Neural progenitor cell (in vitro differentiated cells): ENCODE results near the gene RUBCN.
"Not testable (repeated sequence)": the region's sequence is repeated elsewhere in the genome, so short reads cannot be mapped to it uniquely, and the experiment has no call there.

Source experiments
- EZH2 ChIP-seq: fragments of 200-600 bp; sonication (generic); IDR thresholded peaks from 2 replicates; pipeline ENCODE4 v1.6.1; 2017; ENCODE audit warnings: antibody characterized with exemption, mild to moderate bottlenecking, moderate library complexity
- EZH2phosphoT487 ChIP-seq: fragments of 200-600 bp; sonication (generic); IDR thresholded peaks from 2 replicates; pipeline ENCODE4 v1.6.1; 2017; ENCODE audit warnings: antibody characterized with exemption
- TF ChIP-seq, protein P1 (sequence below): fragments of 200-600 bp; sonication (generic); IDR thresholded peaks from 2 replicates; pipeline ENCODE4 v1.5.1; 2017; ENCODE audit warnings: antibody characterized with exemption, mild to moderate bottlenecking

DNA sequence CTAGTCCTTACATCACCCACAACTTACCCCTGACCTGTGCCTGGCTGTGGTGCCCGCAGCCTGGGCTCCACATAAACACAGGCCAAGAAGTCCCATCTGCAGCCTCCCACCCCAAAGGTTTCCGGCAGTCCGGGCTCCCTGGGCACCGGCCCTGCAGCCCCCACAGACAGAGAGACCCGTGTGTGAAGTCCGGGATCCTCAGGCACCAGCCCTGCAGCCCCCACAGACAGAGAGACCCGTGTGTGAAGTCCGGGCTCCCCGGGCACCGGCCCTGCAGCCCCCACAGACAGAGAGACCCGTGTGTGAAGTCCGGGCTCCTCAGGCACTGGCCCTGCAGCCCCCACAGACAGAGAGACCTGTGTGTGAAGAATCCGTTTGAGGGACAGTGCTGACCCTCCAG is 78.0 kb downstream of the RUBCN start:
- not testable (repeated sequence) for TF ChIP-seq EZH2phosphoT487, EZH2
- TF ChIP-seq, protein P1, sequence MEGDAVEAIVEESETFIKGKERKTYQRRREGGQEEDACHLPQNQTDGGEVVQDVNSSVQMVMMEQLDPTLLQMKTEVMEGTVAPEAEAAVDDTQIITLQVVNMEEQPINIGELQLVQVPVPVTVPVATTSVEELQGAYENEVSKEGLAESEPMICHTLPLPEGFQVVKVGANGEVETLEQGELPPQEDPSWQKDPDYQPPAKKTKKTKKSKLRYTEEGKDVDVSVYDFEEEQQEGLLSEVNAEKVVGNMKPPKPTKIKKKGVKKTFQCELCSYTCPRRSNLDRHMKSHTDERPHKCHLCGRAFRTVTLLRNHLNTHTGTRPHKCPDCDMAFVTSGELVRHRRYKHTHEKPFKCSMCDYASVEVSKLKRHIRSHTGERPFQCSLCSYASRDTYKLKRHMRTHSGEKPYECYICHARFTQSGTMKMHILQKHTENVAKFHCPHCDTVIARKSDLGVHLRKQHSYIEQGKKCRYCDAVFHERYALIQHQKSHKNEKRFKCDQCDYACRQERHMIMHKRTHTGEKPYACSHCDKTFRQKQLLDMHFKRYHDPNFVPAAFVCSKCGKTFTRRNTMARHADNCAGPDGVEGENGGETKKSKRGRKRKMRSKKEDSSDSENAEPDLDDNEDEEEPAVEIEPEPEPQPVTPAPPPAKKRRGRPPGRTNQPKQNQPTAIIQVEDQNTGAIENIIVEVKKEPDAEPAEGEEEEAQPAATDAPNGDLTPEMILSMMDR: not testable (repeated sequence)
